Activated naive CD4-positive, alpha-beta T cell treated with anti-CD3 and anti-CD28 coated beads, Interleukin-2, amount 10 ng/mL, durations not matched to agents 7 days and 5 days (primary cell): Measurements from ENCODE around the gene VRTN.
A peak's percentile ranks its signal among the peaks of the same experiment; 100 is the strongest.
"Not testable (repeated sequence)": the region's sequence is repeated elsewhere in the genome, so short reads cannot be mapped to it uniquely, and the experiment has no call there.

Experiments used
- CTCF ChIA-PET: fragments of 350-600 bp; sonication (Branson Sonifier 250); formaldehyde crosslinking; loops from one replicate; lab custom pipeline; 2021; ENCODE audit warnings: antibody characterized with exemption; lab: Charles Lee
- DNase-seq: peaks from one replicate; pipeline ENCODE4 v3.0.0-alpha.2; 2020
- H3K27ac Mint-ChIP-seq: one replicate; pipeline ENCODE4 v1.8.0; 2021; ENCODE audit warnings: mild to moderate bottlenecking, moderate library complexity, mixed read lengths
- H3K27me3 Mint-ChIP-seq: one replicate; pipeline ENCODE4 v1.8.0; 2021; ENCODE audit warnings: mild to moderate bottlenecking, mixed read lengths
- H3K36me3 Mint-ChIP-seq: one replicate; pipeline ENCODE4 v1.8.0; 2021; ENCODE audit warnings: mixed read lengths
- H3K4me1 Mint-ChIP-seq: one replicate; pipeline ENCODE4 v1.8.0; 2021; ENCODE audit warnings: mixed read lengths
- H3K4me3 Mint-ChIP-seq: one replicate; pipeline ENCODE4 v1.8.0; 2021; ENCODE audit warnings: mild to moderate bottlenecking, moderate library complexity, mixed read lengths
- H3K9me3 Mint-ChIP-seq: one replicate; pipeline ENCODE4 v1.8.0; 2021; ENCODE audit warnings: mixed read lengths

VRTN gene

DNA sequence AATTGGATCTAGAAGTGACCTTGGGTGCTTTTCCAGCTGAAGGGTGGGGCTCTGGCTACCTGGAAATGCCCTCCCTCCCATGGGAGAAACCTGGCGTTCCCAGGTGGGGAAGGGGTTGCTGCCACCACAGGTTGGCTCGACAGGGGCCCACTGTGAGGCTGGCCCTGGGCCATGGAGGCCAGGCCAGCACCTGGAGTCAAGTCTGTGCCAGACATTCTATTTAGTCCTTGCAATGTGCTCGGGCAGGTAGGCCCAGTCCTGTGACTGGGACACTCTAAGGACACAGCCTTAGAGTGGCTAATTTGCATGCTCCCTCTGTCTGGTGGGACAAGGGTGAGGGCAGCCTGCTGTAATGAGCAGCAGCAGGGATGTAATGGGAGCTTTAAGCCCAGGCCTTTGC lies 11.9 kb downstream of the VRTN start:
- no peak overlapping the region for H3K27ac Mint-ChIP-seq
- peaks cover 20% of the 10 kb centered on the region for H3K27me3 Mint-ChIP-seq
- no peaks in the 10 kb centered on the region for H3K9me3 Mint-ChIP-seq
- CTCF ChIA-PET: interaction anchor here (0.6 to 1.6 kb wide), 3 partner anchors 120 to 249 kb away, joined by 3 to 4 read pairs (median 4); no protein-coding TSS in a partner anchor
- H3K4me3 Mint-ChIP-seq: no peak overlapping the region
- no peaks in the 10 kb centered on the region for H3K36me3 Mint-ChIP-seq
- DNase-seq: no peak
- H3K4me1 Mint-ChIP-seq: no peaks in the 10 kb centered on the region

- no peaks in the 10 kb centered on the region for H3K9me3 Mint-ChIP-seq
- H3K27me3 Mint-ChIP-seq: peaks cover 24% of the 10 kb centered on the region
- no peak overlapping the region for H3K4me3 Mint-ChIP-seq
- CTCF ChIA-PET: interaction anchor here (1.6 to 1.8 kb wide), 2 partner anchors 128 to 247 kb away, joined by 5 read pairs; no protein-coding TSS in a partner anchor
- DNase-seq: peak; percentile 82
- H3K36me3 Mint-ChIP-seq: no peaks in the 10 kb centered on the region
- H3K27ac Mint-ChIP-seq: no peak overlapping the region
- H3K4me1 Mint-ChIP-seq: no peaks in the 10 kb centered on the region
These were observed 14.2 kb downstream of the VRTN start for GRCh38 chr14:74362361-74362915.

DNA sequence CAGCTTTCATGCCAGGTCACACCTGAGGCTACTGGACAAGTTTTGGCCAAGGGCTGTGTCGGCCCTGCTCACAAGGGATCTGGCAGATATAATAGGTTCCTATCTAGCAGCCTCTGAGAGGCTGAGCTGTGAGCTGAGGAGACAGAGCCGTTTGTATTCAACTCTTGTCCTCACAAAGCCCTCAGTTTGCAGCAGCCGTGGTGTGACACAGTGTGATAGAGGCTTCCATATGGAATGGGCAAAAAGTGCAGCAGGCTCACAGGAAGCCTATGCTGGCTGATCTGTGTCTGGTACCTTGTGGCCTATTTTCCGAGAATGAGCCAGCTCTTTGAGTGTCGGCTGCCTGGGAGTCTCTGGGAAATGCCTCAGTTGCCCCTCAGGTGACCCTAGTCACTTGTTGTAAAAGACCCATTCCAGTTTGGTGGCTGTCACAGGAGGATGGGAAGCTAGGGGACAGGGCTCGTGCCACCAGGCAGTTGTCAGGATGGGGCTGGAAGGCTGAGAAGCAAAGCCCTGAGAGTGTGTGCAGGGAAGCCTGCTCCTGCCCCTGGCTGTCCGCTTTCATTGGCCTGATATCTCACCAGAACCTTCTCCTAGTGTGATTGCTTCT lies 16.1 kb downstream of the VRTN start:
- CTCF ChIA-PET: interaction anchor here (0.9 to 1.8 kb wide), 3 partner anchors 67 to 497 kb away, joined by 3 to 5 read pairs (median 5); no protein-coding TSS in a partner anchor

DNA sequence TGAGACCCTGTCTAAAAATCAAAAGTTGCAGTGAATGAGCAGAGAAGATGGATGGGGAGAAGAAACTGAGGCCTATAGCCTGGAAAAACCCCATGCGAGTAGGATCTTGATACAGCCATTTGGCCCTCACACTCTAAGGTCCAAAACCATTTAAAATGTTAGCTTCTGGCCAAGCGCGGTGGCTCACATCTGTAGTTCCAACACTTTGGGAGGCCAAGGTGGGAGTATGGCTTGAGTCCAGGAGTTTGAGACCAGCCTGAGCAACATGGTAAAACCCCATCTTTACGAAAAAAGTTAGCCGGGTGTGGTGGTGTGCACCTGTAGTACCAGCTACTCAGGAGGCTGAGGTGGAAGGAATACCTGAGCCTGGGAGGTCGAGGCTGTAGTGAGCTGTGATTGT lies 19.8 kb downstream of the VRTN start:
- Mint-ChIP-seq H3K9me3 (no peaks in the 10 kb centered on the region), H3K27me3 (peaks cover 27% of the 10 kb centered on the region), H3K27ac (no peak overlapping the region), H3K4me1 (no peaks in the 10 kb centered on the region), H3K36me3 (no peaks in the 10 kb centered on the region), H3K4me3 (no peak overlapping the region)
- CTCF ChIA-PET: no interaction called here
- DNase-seq: no peak

More for the DNA sequence above, 16.1 kb downstream of the VRTN start:
- no peak for DNase-seq
- Mint-ChIP-seq H3K4me1 (no peaks in the 10 kb centered on the region), H3K36me3 (no peaks in the 10 kb centered on the region), H3K27me3 (peaks cover 24% of the 10 kb centered on the region), H3K4me3 (no peak overlapping the region), H3K9me3 (no peaks in the 10 kb centered on the region), H3K27ac (no peak overlapping the region)

DNA sequence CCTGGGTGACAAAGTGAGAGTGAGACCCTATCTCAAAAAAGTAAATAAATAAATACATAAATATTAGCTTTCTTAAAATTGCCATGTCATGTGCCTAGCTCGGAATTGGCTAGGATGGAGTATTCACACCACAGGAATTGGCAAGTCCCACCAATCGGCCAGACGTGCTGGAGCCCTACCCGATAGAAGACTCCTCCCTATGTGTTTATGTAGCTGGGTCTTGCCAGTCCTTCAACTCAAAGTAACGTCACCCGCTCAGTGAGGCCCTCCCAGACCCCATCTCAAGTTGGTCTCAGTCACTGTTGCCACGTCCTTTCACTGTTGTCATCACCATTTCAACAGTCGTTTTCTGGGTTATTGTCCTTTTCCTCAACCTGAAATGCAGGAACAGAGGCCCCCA lies 20.2 kb downstream of the VRTN start:
- Mint-ChIP-seq H3K4me3 (no peak overlapping the region), H3K36me3 (no peaks in the 10 kb centered on the region), H3K4me1 (no peaks in the 10 kb centered on the region), H3K9me3 (no peaks in the 10 kb centered on the region), H3K27ac (no peak overlapping the region), H3K27me3 (peaks cover 26% of the 10 kb centered on the region)
- CTCF ChIA-PET: no interaction called here
- no peak for DNase-seq

- Mint-ChIP-seq H3K27me3 (no peaks in the 10 kb centered on the region), H3K9me3 (no peaks in the 10 kb centered on the region), H3K4me1 (no peaks in the 10 kb centered on the region), H3K4me3 (no peak overlapping the region), H3K27ac (no peak overlapping the region), H3K36me3 (no peaks in the 10 kb centered on the region)
- DNase-seq: no peak
- CTCF ChIA-PET: no interaction called here
These were observed 29.9 kb downstream of the VRTN start for GRCh38 chr14:74377976-74378690.

DNA sequence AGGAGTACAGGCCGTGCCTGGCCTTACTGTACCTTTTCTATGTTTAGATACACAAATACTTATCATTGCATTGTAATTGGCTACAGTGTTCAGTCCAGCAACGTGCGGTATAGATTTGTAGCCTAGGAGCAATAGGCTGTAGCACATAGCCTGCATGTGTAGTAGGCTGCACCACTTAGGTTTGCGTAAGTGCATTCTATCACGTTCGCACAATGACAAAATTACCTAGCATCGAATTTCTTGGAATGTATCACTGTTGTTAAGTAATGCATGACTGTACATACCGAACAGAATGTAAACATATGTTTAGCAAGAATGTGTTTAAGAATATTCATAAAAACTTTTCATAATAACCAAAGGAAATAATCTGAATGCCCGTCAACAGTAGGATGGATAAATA lies 31.9 kb downstream of the VRTN start:
- Mint-ChIP-seq H3K27ac (no peak overlapping the region), H3K9me3 (no peaks in the 10 kb centered on the region), H3K4me1 (no peaks in the 10 kb centered on the region), H3K4me3 (no peak overlapping the region), H3K27me3 (no peaks in the 10 kb centered on the region), H3K36me3 (no peaks in the 10 kb centered on the region)
- CTCF ChIA-PET: no interaction called here
- DNase-seq: no peak

DNA sequence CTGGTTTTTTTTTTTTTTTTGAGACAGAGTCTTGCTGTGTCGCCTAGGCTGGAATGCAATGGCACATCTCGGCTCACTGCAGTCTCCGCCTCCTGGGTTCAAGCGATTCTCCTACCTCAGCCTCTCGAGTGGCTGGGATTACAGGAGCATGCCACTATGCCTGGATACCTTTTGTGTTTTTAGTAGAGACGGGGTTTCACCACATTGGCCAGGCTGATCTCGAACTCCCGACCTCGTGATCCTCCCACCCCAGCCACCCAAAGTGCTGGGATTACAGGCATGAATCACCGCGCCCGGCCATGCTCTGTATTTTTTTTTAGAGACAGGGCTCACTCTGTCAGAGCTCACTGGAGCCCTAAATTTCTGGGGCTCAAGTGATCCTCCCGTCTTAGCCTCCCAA lies 32.6 kb downstream of the VRTN start:
- H3K36me3 Mint-ChIP-seq: no peaks in the 10 kb centered on the region
- no peak for DNase-seq
- H3K27me3 Mint-ChIP-seq: no peaks in the 10 kb centered on the region
- H3K4me1 Mint-ChIP-seq: no peaks in the 10 kb centered on the region
- CTCF ChIA-PET: no interaction called here
- H3K27ac Mint-ChIP-seq: no peak overlapping the region
- no peak overlapping the region for H3K4me3 Mint-ChIP-seq
- no peaks in the 10 kb centered on the region for H3K9me3 Mint-ChIP-seq

DNA sequence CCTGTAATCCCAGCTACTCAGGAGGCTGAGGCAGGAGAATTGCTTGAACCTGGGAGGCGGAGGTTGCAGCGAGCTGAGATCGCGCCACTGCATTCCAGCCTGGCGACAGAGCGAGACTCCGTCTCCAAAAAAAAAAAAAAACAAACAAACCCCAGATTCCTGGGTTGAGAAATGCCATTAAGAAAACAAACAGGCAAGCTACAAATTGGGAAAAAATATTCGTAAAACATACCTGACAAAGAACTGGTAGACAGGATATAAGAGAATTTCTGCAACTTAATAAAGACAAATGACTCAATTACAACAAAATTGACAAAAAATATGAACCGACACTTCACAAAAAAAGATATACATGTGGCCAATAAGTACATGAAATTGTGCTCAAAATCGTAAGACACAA lies 33.3 kb downstream of the VRTN start:
- H3K9me3 Mint-ChIP-seq, CTCF ChIA-PET, DNase-seq, H3K27ac Mint-ChIP-seq, H3K36me3 Mint-ChIP-seq, H3K27me3 Mint-ChIP-seq, H3K4me3 Mint-ChIP-seq, H3K4me1 Mint-ChIP-seq: not testable (repeated sequence)

- CTCF ChIA-PET: no interaction called here
- H3K27ac Mint-ChIP-seq: no peak overlapping the region
These were observed 34.0 kb downstream of the VRTN start for GRCh38 chr14:74382231-74382630.

GRCh38 chr14:74389980-74390379 lies 41.7 kb downstream of the VRTN start:
- no peak for DNase-seq

More at GRCh38 chr14:74382231-74382630, 34.0 kb downstream of the VRTN start:
- DNase-seq: no peak
- Mint-ChIP-seq H3K36me3 (no peaks in the 10 kb centered on the region), H3K27me3 (peaks cover 9% of the 10 kb centered on the region), H3K4me3 (no peak overlapping the region), H3K4me1 (no peaks in the 10 kb centered on the region), H3K9me3 (no peaks in the 10 kb centered on the region)

GRCh38 chr14:74390505-74390904 lies 42.2 kb downstream of the VRTN start:
- H3K4me3 Mint-ChIP-seq, CTCF ChIA-PET, H3K4me1 Mint-ChIP-seq, H3K36me3 Mint-ChIP-seq, H3K9me3 Mint-ChIP-seq, DNase-seq: not testable (repeated sequence)
- Mint-ChIP-seq H3K27ac (peak overlapping the region; percentile 12), H3K27me3 (peaks cover 34% of the 10 kb centered on the region)

More at GRCh38 chr14:74389980-74390379, 41.7 kb downstream of the VRTN start:
- CTCF ChIA-PET: no interaction called here
- Mint-ChIP-seq H3K36me3 (no peaks in the 10 kb centered on the region), H3K27ac (no peak overlapping the region), H3K4me3 (no peak overlapping the region), H3K9me3 (no peaks in the 10 kb centered on the region), H3K4me1 (no peaks in the 10 kb centered on the region), H3K27me3 (peaks cover 29% of the 10 kb centered on the region)

- Mint-ChIP-seq H3K4me3 (no peak overlapping the region), H3K4me1 (no peaks in the 10 kb centered on the region), H3K36me3 (no peaks in the 10 kb centered on the region), H3K27me3 (peaks cover 38% of the 10 kb centered on the region), H3K27ac (no peak overlapping the region), H3K9me3 (no peaks in the 10 kb centered on the region)
- CTCF ChIA-PET: no interaction called here
- no peak for DNase-seq
These were observed 43.2 kb downstream of the VRTN start for GRCh38 chr14:74391479-74391878.

DNA sequence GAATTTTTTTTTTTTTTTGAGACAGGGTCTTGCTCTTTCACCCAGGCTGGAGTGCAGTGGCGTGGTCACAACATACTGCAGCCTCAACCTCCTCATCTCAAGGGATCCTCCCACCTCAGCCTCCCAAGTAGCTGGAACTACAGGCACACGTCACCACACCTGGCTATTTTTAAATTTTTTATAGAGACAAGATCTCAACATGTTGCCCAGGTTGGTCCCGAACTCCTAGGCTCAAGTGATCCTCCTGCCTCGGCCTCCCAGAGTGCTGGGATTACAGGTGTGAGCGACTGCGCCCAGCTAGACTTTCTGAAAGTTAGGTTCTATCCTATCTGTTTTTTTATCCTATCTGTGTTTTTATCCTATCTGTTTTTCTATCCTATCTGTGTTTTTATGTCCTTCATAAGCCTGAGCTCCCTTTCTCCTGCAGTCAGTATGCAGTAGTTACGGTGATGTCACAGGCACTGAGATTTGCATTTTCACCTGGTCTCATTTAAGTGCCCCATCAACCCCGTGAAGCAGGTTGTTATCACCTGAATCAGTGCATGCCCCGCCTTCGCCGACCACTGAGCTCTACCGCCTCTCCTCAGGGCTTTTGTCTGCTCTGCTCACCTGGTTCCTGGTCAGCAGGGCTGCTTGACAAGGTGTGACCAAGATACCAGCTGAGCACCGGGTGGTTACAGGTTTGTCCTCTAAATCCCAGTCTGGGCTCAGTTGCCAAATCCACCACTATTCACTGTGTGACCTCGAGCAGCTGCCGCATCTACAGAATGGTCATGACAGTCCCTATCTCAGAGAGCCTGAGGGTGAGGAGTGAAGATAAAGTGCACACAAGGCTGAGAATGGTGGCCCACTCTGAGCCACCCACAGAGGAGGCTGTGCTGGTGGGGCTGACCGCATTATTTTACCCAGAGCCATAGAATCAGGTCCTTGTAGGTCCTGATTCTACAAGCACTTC lies 44.6 kb downstream of the VRTN start:
- H3K4me1 Mint-ChIP-seq: no peaks in the 10 kb centered on the region
- no peak overlapping the region for H3K27ac Mint-ChIP-seq
- no peaks in the 10 kb centered on the region for H3K36me3 Mint-ChIP-seq
- H3K4me3 Mint-ChIP-seq: no peak overlapping the region
- no peaks in the 10 kb centered on the region for H3K9me3 Mint-ChIP-seq
- DNase-seq: no peak
- CTCF ChIA-PET: no interaction called here
- peaks cover 41% of the 10 kb centered on the region for H3K27me3 Mint-ChIP-seq
